A673 (cell line): ENCODE measurements around the gene GRIN2A. TPM values are rescaled to one million over a fixed set of nuclear protein-coding genes. Genes with fewer than 3 reads are reported as not detected.

Experiments
- BruUV-seq: library from RNA; stranded (reverse); fragments of 400-500 nt; replicated peaks from 2 replicates; lab custom pipeline; 2021; lab: Mats Ljungman, UMichigan
- CTCF ChIA-PET: fragments of 300-600 bp; sonication (Branson Sonifier 250); formaldehyde crosslinking; loops from one replicate; lab custom pipeline; 2022; ENCODE audit warnings: antibody characterized with exemption; lab: Charles Lee
- POLR2A ChIA-PET: fragments of 300-600 bp; sonication (Branson Sonifier 250); formaldehyde crosslinking; loops from one replicate; lab custom pipeline; 2022; ENCODE audit warnings: antibody characterized with exemption; ENCODE audit not compliant: low non-redundant PET; lab: Charles Lee
- DNase-seq: peaks from one replicate; pipeline ENCODE4 v3.0.0-alpha.2; 2015; ENCODE audit warnings: low spot score
- H3K27ac ChIP-seq: fragments of 200-600 bp; sonication (generic); 2 replicates; pipeline ENCODE4 v1.5.1; 2016; ENCODE audit warnings: mixed run types, low read depth, mild to moderate bottlenecking, mixed read lengths, antibody characterized with exemption, low read length; ENCODE audit not compliant: poor library complexity, severe bottlenecking
- H3K27me3 ChIP-seq: fragments of 200-600 bp; sonication (generic); replicated peaks from 2 replicates; pipeline ENCODE4 v1.6.1; 2017; ENCODE audit warnings: mixed run types, low read depth, mild to moderate bottlenecking, mixed read lengths, antibody characterized with exemption, low read length; ENCODE audit not compliant: insufficient read depth, poor library complexity
- H3K36me3 ChIP-seq: fragments of 200-600 bp; sonication (generic); 2 replicates; pipeline ENCODE4 v1.6.1; 2016; ENCODE audit warnings: mixed run types, mild to moderate bottlenecking, mixed read lengths, antibody characterized with exemption, low read length; ENCODE audit not compliant: insufficient read depth, poor library complexity, severe bottlenecking
- H3K4me1 ChIP-seq: fragments of 200-600 bp; sonication (generic); 2 replicates; pipeline ENCODE4 v1.6.1; 2017; ENCODE audit warnings: mixed run types, mild to moderate bottlenecking, mixed read lengths, antibody characterized with exemption, low read length; ENCODE audit not compliant: insufficient read depth, poor library complexity, severe bottlenecking
- H3K4me3 ChIP-seq: fragments of 200-600 bp; sonication (generic); 2 replicates; pipeline ENCODE4 v1.5.1; 2016; ENCODE audit warnings: low read depth, mixed run types, mild to moderate bottlenecking, mixed read lengths, low read length; ENCODE audit not compliant: poor library complexity, severe bottlenecking
- H3K9me3 ChIP-seq: fragments of 200-600 bp; sonication (generic); 2 replicates; pipeline ENCODE4 v1.6.1; 2016; ENCODE audit warnings: mixed run types, low read depth, mild to moderate bottlenecking, mixed read lengths, antibody characterized with exemption, low read length; ENCODE audit not compliant: poor library complexity, severe bottlenecking
- EZH2 ChIP-seq: fragments of 200-600 bp; sonication (generic); IDR thresholded peaks from 2 replicates; pipeline ENCODE4 v1.6.1; 2017; ENCODE audit warnings: borderline replicate concordance, low read depth, mild to moderate bottlenecking, mixed read lengths, antibody characterized with exemption, low read length; ENCODE audit not compliant: poor library complexity, severe bottlenecking
- intact Hi-C: fragments of 100-400 bp; cut with micrococcal nuclease; formaldehyde crosslinking; loops from one replicate; pipeline ENCODE4 v1.10.0; 2022; ENCODE audit not compliant: unreplicated experiment
- total RNA-seq: library from RNA; stranded (reverse); gene quantifications from 2 replicates; pipeline ENCODE4 v1.2.3, GENCODE V29; 2021
- TF ChIP-seq, protein P1 (sequence below): fragments of 300-800, 200-600 bp; sonication (generic); conservative IDR thresholded peaks from 2 replicates; pipeline ENCODE4 v1.5.1; 2017; ENCODE audit warnings: low read depth, mild to moderate bottlenecking, antibody characterized with exemption, low read length, moderate library complexity, mixed read lengths

Gene GRIN2A
- total RNA-seq, 1 experiment from 2014 or later: 1.2 TPM

DNA sequence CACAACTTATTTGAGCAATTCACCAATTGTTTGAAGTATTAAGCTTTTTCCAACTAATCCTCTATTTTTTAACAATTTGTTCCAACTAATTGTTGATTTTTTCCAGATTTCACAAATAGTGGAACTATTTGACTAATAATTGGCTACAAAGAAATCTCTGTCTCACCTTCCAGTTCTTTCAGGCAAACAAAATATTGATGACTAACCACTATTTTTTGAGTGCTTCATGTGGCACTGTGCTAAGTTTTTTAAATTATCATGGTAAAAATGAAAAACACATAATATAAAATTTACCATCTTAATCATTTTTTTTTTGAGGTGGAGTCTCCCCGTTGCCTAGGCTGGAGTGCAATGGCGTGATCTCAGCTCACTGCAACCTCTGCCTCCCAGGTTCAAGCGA lies 24.6 kb upstream of the GRIN2A start:
- no peak overlapping the region for H3K4me3 ChIP-seq
- CTCF ChIA-PET: no interaction called here
- H3K36me3 ChIP-seq: no peaks in the 10 kb centered on the region
- intact Hi-C loops: no loop called here
- no peak for DNase-seq
- no peak overlapping the region for H3K27ac ChIP-seq
- H3K9me3 ChIP-seq: no peaks in the 10 kb centered on the region
- no TSS peak for BruUV-seq
- H3K4me1 ChIP-seq: no peaks in the 10 kb centered on the region
- POLR2A ChIA-PET: no interaction called here
- no peaks in the 10 kb centered on the region for H3K27me3 ChIP-seq
- TF ChIP-seq, protein P1, sequence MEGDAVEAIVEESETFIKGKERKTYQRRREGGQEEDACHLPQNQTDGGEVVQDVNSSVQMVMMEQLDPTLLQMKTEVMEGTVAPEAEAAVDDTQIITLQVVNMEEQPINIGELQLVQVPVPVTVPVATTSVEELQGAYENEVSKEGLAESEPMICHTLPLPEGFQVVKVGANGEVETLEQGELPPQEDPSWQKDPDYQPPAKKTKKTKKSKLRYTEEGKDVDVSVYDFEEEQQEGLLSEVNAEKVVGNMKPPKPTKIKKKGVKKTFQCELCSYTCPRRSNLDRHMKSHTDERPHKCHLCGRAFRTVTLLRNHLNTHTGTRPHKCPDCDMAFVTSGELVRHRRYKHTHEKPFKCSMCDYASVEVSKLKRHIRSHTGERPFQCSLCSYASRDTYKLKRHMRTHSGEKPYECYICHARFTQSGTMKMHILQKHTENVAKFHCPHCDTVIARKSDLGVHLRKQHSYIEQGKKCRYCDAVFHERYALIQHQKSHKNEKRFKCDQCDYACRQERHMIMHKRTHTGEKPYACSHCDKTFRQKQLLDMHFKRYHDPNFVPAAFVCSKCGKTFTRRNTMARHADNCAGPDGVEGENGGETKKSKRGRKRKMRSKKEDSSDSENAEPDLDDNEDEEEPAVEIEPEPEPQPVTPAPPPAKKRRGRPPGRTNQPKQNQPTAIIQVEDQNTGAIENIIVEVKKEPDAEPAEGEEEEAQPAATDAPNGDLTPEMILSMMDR: no peak
- TF ChIP-seq EZH2: no peak

DNA sequence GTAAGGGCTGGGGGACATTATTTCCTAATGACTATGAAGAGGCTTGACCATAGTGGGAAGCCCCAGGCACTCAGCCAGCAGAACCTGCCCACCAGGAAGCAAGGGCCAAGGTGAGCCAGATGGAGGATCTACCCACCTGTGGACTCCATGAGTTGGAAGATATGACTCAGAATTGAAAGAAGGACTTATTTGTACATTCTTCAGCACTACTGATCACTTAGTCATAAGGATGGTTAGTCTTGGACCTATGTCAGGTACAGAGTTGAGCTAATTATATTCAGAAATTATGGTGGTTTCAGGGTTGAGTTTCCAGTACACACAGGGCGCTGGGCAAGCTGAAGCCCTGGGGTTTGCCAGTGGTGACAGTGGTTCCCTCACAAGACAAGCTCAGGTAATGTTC lies 24.0 kb upstream of the GRIN2A start:
- intact Hi-C loops: no loop called here
- Histone ChIP-seq H3K27me3 (no peaks in the 10 kb centered on the region), H3K4me1 (no peaks in the 10 kb centered on the region), H3K27ac (no peak overlapping the region), H3K9me3 (no peaks in the 10 kb centered on the region), H3K4me3 (no peak overlapping the region), H3K36me3 (no peaks in the 10 kb centered on the region)
- no peak for TF ChIP-seq EZH2
- TF ChIP-seq, protein P1: no peak
- ChIA-PET POLR2A (no interaction called here), CTCF (no interaction called here)
- DNase-seq: no peak
- no TSS peak for BruUV-seq

DNA sequence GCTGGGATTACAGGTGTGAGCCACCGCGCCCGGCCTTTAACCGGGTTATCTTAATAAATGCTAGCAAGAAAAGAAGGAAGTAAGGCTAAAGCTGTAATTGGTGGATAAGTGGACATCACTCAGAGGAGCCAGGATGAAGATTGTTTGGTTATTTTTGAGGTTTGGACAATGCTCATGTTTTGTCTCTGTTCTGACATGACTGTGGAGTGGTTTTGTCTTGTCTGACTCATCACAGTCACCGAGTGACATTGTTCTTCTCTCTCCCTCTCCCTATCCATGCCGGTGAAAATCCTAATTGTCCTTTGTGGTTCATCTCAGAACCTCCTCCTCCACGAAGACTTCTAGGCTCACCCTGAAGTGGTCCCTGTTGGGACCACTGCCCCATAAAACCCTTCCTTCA lies 23.5 kb upstream of the GRIN2A start:
- TF ChIP-seq EZH2: no peak
- TF ChIP-seq, protein P1: no peak
- intact Hi-C loops: no loop called here
- no peaks in the 10 kb centered on the region for H3K36me3 ChIP-seq
- H3K4me1 ChIP-seq: no peaks in the 10 kb centered on the region
- no peak overlapping the region for H3K27ac ChIP-seq
- H3K27me3 ChIP-seq: no peaks in the 10 kb centered on the region
- ChIA-PET CTCF (no interaction called here), POLR2A (no interaction called here)
- no peak for DNase-seq
- no peak overlapping the region for H3K4me3 ChIP-seq
- no peaks in the 10 kb centered on the region for H3K9me3 ChIP-seq
- no TSS peak for BruUV-seq
